GM19240 (cell line): ENCODE results near the gene CTNNBIP1.

Source experiments
- DNase-seq: peaks from one replicate; pipeline ENCODE4 v3.0.0; 2011; ENCODE audit warnings: low spot score; ENCODE audit not compliant: insufficient read length

Gene CTNNBIP1

GRCh38 chr1:9904596-9904995, 5.5 kb downstream of the CTNNBIP1 start:
- no peak for DNase-seq

GRCh38 chr1:9903801-9904527, 6.1 kb downstream of the CTNNBIP1 start:
- no peak for DNase-seq

GRCh38 chr1:9902060-9902452, 8.0 kb downstream of the CTNNBIP1 start:
- no peak for DNase-seq

GRCh38 chr1:9901148-9902059, 8.7 kb downstream of the CTNNBIP1 start:
- DNase-seq: no peak

GRCh38 chr1:9900142-9901043, 9.7 kb downstream of the CTNNBIP1 start:
- DNase-seq: no peak

- no peak for DNase-seq
Measured at GRCh38 chr1:9894115-9894514, 16.0 kb downstream of the CTNNBIP1 start.

GRCh38 chr1:9892563-9893528, 17.2 kb downstream of the CTNNBIP1 start:
- no peak for DNase-seq

GRCh38 chr1:9891207-9891606, 18.9 kb downstream of the CTNNBIP1 start:
- DNase-seq: no peak

- DNase-seq: no peak
Measured at GRCh38 chr1:9890224-9890731, 19.8 kb downstream of the CTNNBIP1 start.

- DNase-seq: no peak
Measured at GRCh38 chr1:9889411-9889810, 20.7 kb downstream of the CTNNBIP1 start.

GRCh38 chr1:9888886-9889285, 21.2 kb downstream of the CTNNBIP1 start:
- DNase-seq: no peak

- no peak for DNase-seq
Measured at GRCh38 chr1:9887070-9887469, 23.0 kb downstream of the CTNNBIP1 start.

- no peak for DNase-seq
Measured at GRCh38 chr1:9886092-9886742, 23.9 kb downstream of the CTNNBIP1 start.

GRCh38 chr1:9884805-9885204, 25.3 kb downstream of the CTNNBIP1 start:
- DNase-seq: no peak

- no peak for DNase-seq
Measured at GRCh38 chr1:9883585-9884449, 26.3 kb downstream of the CTNNBIP1 start.

- DNase-seq: no peak
Measured at GRCh38 chr1:9882945-9883303, 27.1 kb downstream of the CTNNBIP1 start.

GRCh38 chr1:9882296-9882944, 27.6 kb downstream of the CTNNBIP1 start:
- DNase-seq: no peak

GRCh38 chr1:9881838-9882249, 28.2 kb downstream of the CTNNBIP1 start:
- DNase-seq: no peak
